ENCODE results near the gene ADGRB2.

ADGRB2 gene

GRCh38 chr1:31764312-31765040 lies at the start of gene ADGRB2:
Gene ADGRB2, minus strand, starts transcription at chr1:31764340. Its CDS starts 7,119 bp downstream, at chr1:31757221.
- no peak for DNase-seq (ENCODE audit: extremely low read depth, low read depth)
- H3K4me3 ChIP-seq (replicated peaks; ENCODE audit: low read depth, low read length): peak within 1 kb of the TSS; percentile 55
- TF ChIP-seq, protein P1, sequence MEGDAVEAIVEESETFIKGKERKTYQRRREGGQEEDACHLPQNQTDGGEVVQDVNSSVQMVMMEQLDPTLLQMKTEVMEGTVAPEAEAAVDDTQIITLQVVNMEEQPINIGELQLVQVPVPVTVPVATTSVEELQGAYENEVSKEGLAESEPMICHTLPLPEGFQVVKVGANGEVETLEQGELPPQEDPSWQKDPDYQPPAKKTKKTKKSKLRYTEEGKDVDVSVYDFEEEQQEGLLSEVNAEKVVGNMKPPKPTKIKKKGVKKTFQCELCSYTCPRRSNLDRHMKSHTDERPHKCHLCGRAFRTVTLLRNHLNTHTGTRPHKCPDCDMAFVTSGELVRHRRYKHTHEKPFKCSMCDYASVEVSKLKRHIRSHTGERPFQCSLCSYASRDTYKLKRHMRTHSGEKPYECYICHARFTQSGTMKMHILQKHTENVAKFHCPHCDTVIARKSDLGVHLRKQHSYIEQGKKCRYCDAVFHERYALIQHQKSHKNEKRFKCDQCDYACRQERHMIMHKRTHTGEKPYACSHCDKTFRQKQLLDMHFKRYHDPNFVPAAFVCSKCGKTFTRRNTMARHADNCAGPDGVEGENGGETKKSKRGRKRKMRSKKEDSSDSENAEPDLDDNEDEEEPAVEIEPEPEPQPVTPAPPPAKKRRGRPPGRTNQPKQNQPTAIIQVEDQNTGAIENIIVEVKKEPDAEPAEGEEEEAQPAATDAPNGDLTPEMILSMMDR (IDR thresholded peaks at IDR 0.05; ENCODE audit: low read depth, low read length, missing control alignments): no peak

GRCh38 chr1:31812158-31812829 lies 48.2 kb upstream of the ADGRB2 start:
- TF ChIP-seq, protein P1 (IDR thresholded peaks at IDR 0.05; ENCODE audit: low read depth, low read length, missing control alignments): no peak
- DNase-seq (ENCODE audit: extremely low read depth, low read depth): no peak
- no peak overlapping the region for H3K4me3 ChIP-seq (replicated peaks; ENCODE audit: low read depth, low read length)

- DNase-seq (ENCODE audit: extremely low read depth, low read depth): peak; percentile 45
- no peak overlapping the region for H3K4me3 ChIP-seq (replicated peaks; ENCODE audit: low read depth, low read length)
- TF ChIP-seq, protein P1 (IDR thresholded peaks at IDR 0.05; ENCODE audit: low read depth, low read length, missing control alignments): no peak
These were observed 47.5 kb upstream of the ADGRB2 start for GRCh38 chr1:31811605-31812004.

- DNase-seq (ENCODE audit: extremely low read depth, low read depth): no peak
- no peak overlapping the region for H3K4me3 ChIP-seq (replicated peaks; ENCODE audit: low read depth, low read length)
- TF ChIP-seq, protein P1 (IDR thresholded peaks at IDR 0.05; ENCODE audit: low read depth, low read length, missing control alignments): no peak
These were observed 45.6 kb upstream of the ADGRB2 start for GRCh38 chr1:31809698-31810097.

DNA sequence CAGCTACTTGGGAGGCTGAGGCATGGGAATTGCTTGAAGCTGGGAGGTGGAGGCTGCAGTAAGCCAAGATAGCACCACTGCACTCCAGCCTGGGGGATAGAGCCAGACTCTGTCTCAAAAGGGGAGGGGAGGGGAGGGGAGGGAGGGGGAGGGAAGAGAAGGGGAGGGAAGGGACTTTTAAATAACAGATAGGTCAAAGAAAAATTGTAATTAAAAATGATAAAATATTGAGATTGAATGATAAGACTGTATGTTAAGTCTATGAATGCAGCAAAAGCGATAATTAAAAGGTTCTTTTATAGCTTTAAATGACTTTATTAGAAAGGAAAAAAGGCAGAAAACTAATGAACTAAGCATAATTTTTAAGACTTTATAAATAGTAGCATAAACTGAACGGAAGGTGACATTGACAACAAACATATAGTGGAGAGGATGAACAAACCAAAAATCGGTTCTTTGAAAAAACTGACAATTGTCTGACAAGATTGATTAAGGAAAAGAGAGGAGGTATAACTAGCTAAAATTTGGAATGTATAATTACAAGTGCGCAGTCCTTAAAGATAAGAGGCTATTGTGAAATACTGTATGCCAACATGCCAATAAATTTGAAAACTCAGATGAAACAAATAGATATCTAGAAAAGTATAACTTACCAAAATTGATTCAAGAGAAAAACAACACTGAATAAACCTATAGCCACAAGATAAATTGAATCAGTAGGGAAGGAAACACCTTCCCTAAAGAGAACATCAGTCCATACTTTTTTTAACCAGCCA lies 43.3 kb upstream of the ADGRB2 start:
- H3K4me3 ChIP-seq (replicated peaks; ENCODE audit: low read depth, low read length): no peak overlapping the region
- TF ChIP-seq, protein P1 (IDR thresholded peaks at IDR 0.05; ENCODE audit: low read depth, low read length, missing control alignments): no peak
- DNase-seq (ENCODE audit: extremely low read depth, low read depth): no peak

- DNase-seq (ENCODE audit: extremely low read depth, low read depth): no peak
- TF ChIP-seq, protein P1 (IDR thresholded peaks at IDR 0.05; ENCODE audit: low read depth, low read length, missing control alignments): no peak
- H3K4me3 ChIP-seq (replicated peaks; ENCODE audit: low read depth, low read length): no peak overlapping the region
These were observed 41.2 kb upstream of the ADGRB2 start for GRCh38 chr1:31805318-31805717.

All from HFF-Myc (cell line).